Measurements from ENCODE around the gene LAMTOR1. TPM values are rescaled to one million over a fixed set of nuclear protein-coding genes. Genes with fewer than 3 reads are reported as not detected.
A peak's percentile ranks its signal among the peaks of the same experiment; 100 is the strongest.

Gene LAMTOR1
- total RNA-seq, 5 donors from 2014 or later (not counting 1 experiment from before 2014, with no cell fraction given), result 45.7 to 69.3 (median 62.5) TPM

- H3K27me3 Mint-ChIP-seq, result no peaks in the 10 kb centered on the region
- Histone ChIP-seq H3K4me1 (ENCODE audit: control insufficient read depth in 1 of 2, extremely low read depth in 1 of 2, insufficient read depth in 2 of 2, low read length in 2 of 2) (peaks cover 0 to 4% of the 10 kb centered on the region in 2 experiments), H3K27me3 (replicated peaks in 1 of 2; ENCODE audit: control insufficient read depth in 2 of 2, extremely low read depth in 1 of 2, insufficient read depth in 2 of 2, low read length in 1 of 2) (no peaks in the 10 kb centered on the region), H3K27ac (ENCODE audit: low read length) (no peak overlapping the region), H3K9me3 (no peaks in the 10 kb centered on the region), H3K4me3 (ENCODE audit: control insufficient read depth in 1 of 2, extremely low read depth in 1 of 2, low read length in 1 of 2) (no peak overlapping the region), H3K36me3 (ENCODE audit: control insufficient read depth in 2 of 2, extremely low read depth in 1 of 2, insufficient read depth in 1 of 2, low read length in 1 of 2) (peaks cover 0 to 24% of the 10 kb centered on the region in 2 donors)
- peak overlapping the region in 1 of 2 donors; percentile 30 for H3K27ac Mint-ChIP-seq
- POLR2A ChIA-PET, result no interaction called here
- CTCF ChIA-PET, result interaction anchor here in 1 of 2 donors (1.6 kb wide), 1 partner anchor 63 kb away, joined by 7 read pairs; no protein-coding TSS in a partner anchor
- peaks cover 10 to 15% (median 11%) of the 10 kb centered on the region in 3 donors for H3K4me1 Mint-ChIP-seq
- H3K36me3 Mint-ChIP-seq, result peaks cover 12% of the 10 kb centered on the region
- ATAC-seq (replicated peaks in 1 of 4) (no peak), DNase-seq (no peak)
- 98% methylated on average over 3 of the region's 4 CpGs for WGBS (ENCODE audit: insufficient coverage)
- H3K4me3 Mint-ChIP-seq, result no peak overlapping the region
- H3K9me3 Mint-ChIP-seq, result no peaks in the 10 kb centered on the region
Measured at GRCh38 chr11:72088076-72088808, 14.9 kb downstream of the LAMTOR1 start.

DNA sequence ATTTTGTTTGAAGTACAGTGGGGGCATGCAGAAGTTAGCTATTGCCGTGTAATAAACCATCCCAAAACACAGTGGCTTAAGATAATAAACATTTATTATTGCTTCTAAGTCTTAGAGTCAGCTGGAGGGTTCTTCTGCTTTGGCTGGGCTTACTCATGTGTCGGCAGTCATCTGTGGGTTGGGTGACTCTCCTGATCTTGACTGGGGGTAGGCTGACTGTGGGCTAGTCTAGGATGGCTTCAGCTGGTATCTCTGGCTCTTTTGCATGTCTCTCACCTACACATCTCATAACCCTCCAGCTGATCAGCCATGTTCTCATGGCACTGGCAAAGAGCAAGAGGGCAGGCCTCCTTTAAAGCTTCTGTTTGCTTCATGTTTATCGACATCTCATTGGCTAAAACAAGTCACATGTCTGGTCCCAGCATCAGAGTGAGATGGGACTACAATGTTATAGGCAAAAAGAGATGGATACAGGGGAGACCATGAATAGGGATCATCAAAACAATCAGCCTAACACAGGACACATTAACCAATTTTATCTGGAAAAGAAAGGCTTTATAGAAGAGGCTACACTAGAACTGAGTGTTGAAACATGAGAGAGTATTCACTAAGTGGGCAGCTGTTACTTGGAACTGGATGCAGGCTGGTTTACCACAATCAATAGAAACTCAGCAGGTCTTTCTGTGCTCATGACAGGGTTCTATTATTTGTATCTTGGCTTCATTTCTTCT lies 17.3 kb downstream of the LAMTOR1 start:
- ATAC-seq (replicated peaks in 1 of 4) (no peak), DNase-seq (no peak)
- 100% methylated on average over 1 of the region's 3 CpGs for WGBS (ENCODE audit: insufficient coverage)
- Mint-ChIP-seq H3K27me3 (no peaks in the 10 kb centered on the region), H3K4me1 (peaks cover 20 to 28% (median 22%) of the 10 kb centered on the region in 3 donors), H3K9me3 (no peaks in the 10 kb centered on the region), H3K36me3 (peaks cover 12% of the 10 kb centered on the region), H3K27ac (peak overlapping the region; percentile 56), H3K4me3 (no peak overlapping the region)
- Histone ChIP-seq H3K27ac (ENCODE audit: low read length) (no peak overlapping the region), H3K27me3 (replicated peaks in 1 of 2; ENCODE audit: control insufficient read depth in 2 of 2, extremely low read depth in 1 of 2, insufficient read depth in 2 of 2, low read length in 1 of 2) (no peaks in the 10 kb centered on the region), H3K4me3 (ENCODE audit: control insufficient read depth in 1 of 2, extremely low read depth in 1 of 2, low read length in 1 of 2) (no peak overlapping the region), H3K9me3 (no peaks in the 10 kb centered on the region), H3K4me1 (ENCODE audit: control insufficient read depth in 1 of 2, extremely low read depth in 1 of 2, insufficient read depth in 2 of 2, low read length in 2 of 2) (peaks cover 4 to 8% of the 10 kb centered on the region in 2 experiments), H3K36me3 (ENCODE audit: control insufficient read depth in 2 of 2, extremely low read depth in 1 of 2, insufficient read depth in 1 of 2, low read length in 1 of 2) (peaks cover 0 to 24% of the 10 kb centered on the region in 2 donors)
- ChIA-PET CTCF (interaction anchor here in 1 of 2 donors (0.7 to 1.6 kb wide), 3 partner anchors 54 to 66 kb away, joined by 3 to 5 read pairs (median 5); no protein-coding TSS in a partner anchor), POLR2A (interaction anchor here in 1 of 2 donors (0.6 kb wide), 1 partner anchor 36 kb away, joined by 5 read pairs; no protein-coding TSS in a partner anchor)

GRCh38 chr11:72084965-72085364 lies 18.1 kb downstream of the LAMTOR1 start:
- no peaks in the 10 kb centered on the region for H3K9me3 Mint-ChIP-seq
- H3K4me1 Mint-ChIP-seq, result peaks cover 28 to 36% (median 29%) of the 10 kb centered on the region in 3 donors
- 100% methylated on average over 1 of the region's 1 CpG for WGBS (ENCODE audit: insufficient coverage)
- Histone ChIP-seq H3K9me3 (no peaks in the 10 kb centered on the region), H3K36me3 (ENCODE audit: control insufficient read depth in 2 of 2, extremely low read depth in 1 of 2, insufficient read depth in 1 of 2, low read length in 1 of 2) (peaks cover 0 to 21% of the 10 kb centered on the region in 2 donors), H3K27ac (ENCODE audit: low read length) (no peak overlapping the region), H3K4me1 (ENCODE audit: control insufficient read depth in 1 of 2, extremely low read depth in 1 of 2, insufficient read depth in 2 of 2, low read length in 2 of 2) (peaks cover 4 to 11% of the 10 kb centered on the region in 2 experiments), H3K27me3 (replicated peaks in 1 of 2; ENCODE audit: control insufficient read depth in 2 of 2, extremely low read depth in 1 of 2, insufficient read depth in 2 of 2, low read length in 1 of 2) (no peaks in the 10 kb centered on the region), H3K4me3 (ENCODE audit: control insufficient read depth in 1 of 2, extremely low read depth in 1 of 2, low read length in 1 of 2) (no peak overlapping the region)
- no peak for DNase-seq
- CTCF ChIA-PET, result interaction anchor here (0.6 to 1.6 kb wide), 4 partner anchors 60 to 353 kb away, joined by 3 to 5 read pairs (median 5); no protein-coding TSS in a partner anchor
- no peaks in the 10 kb centered on the region for H3K27me3 Mint-ChIP-seq
- no peak overlapping the region for H3K4me3 Mint-ChIP-seq
- peak overlapping the region in 1 of 2 donors; percentile 19 for H3K27ac Mint-ChIP-seq
- POLR2A ChIA-PET, result interaction anchor here in 1 of 2 donors (0.5 kb wide), 1 partner anchor 27 kb away, joined by 3 read pairs; no protein-coding TSS in a partner anchor
- no peak for ATAC-seq (replicated peaks in 1 of 4)
- H3K36me3 Mint-ChIP-seq, result peaks cover 12% of the 10 kb centered on the region

- POLR2A ChIA-PET, result interaction anchor here in 1 of 2 donors (0.6 kb wide), 1 partner anchor 45 kb away, joined by 12 read pairs; no protein-coding TSS in a partner anchor
- DNase-seq (no peak), ATAC-seq (replicated peaks in 1 of 4) (no peak)
- H3K4me1 ChIP-seq (ENCODE audit: control insufficient read depth in 1 of 2, extremely low read depth in 1 of 2, insufficient read depth in 2 of 2, low read length in 2 of 2), result peaks cover 8 to 20% of the 10 kb centered on the region in 2 experiments
- peaks cover 0 to 12% of the 10 kb centered on the region in 2 donors for H3K36me3 ChIP-seq (ENCODE audit: control insufficient read depth in 2 of 2, extremely low read depth in 1 of 2, insufficient read depth in 1 of 2, low read length in 1 of 2)
- CTCF ChIA-PET, result interaction anchor here in 1 of 2 donors (0.6 kb wide), 1 partner anchor 354 kb away, joined by 3 read pairs; no protein-coding TSS in a partner anchor
- Mint-ChIP-seq H3K4me1 (peaks cover 33 to 44% (median 35%) of the 10 kb centered on the region in 3 donors), H3K27ac (no peak overlapping the region), H3K36me3 (peaks cover 9% of the 10 kb centered on the region), H3K9me3 (no peaks in the 10 kb centered on the region), H3K27me3 (no peaks in the 10 kb centered on the region), H3K4me3 (no peak overlapping the region)
- H3K27me3 ChIP-seq (replicated peaks in 1 of 2; ENCODE audit: control insufficient read depth in 2 of 2, extremely low read depth in 1 of 2, insufficient read depth in 2 of 2, low read length in 1 of 2), result no peaks in the 10 kb centered on the region
- H3K9me3 ChIP-seq, result no peaks in the 10 kb centered on the region
- H3K27ac ChIP-seq (ENCODE audit: low read length), result no peak overlapping the region
- WGBS (ENCODE audit: insufficient coverage), result 100% methylated on average over 1 of the region's 4 CpGs
- no peak overlapping the region for H3K4me3 ChIP-seq (ENCODE audit: control insufficient read depth in 1 of 2, extremely low read depth in 1 of 2, low read length in 1 of 2)
Measured at GRCh38 chr11:72084076-72084475, 19.0 kb downstream of the LAMTOR1 start.

DNA sequence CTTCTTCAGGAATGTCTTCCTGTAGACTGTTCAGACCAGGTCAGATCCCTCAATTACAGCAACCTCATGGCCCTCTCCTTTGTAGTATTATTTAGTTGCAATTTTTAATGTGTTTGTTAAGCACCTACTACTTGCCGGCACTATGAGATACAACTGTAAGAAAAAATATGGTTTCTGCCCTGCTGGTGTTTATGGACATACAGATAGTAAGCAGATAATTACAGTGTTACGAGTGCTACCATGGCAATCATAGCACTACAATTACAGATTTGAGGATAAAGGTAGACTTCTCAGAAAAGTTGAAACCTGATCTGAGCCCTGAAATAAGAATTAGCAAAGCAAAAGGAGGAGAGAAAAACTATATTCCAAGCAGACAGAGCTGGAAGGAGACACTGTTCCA lies 19.7 kb downstream of the LAMTOR1 start:
- H3K4me1 ChIP-seq (ENCODE audit: control insufficient read depth in 1 of 2, extremely low read depth in 1 of 2, insufficient read depth in 2 of 2, low read length in 2 of 2), result peaks cover 9 to 21% of the 10 kb centered on the region in 2 experiments
- H3K27ac Mint-ChIP-seq, result peak overlapping the region in 1 of 2 donors; percentile 37
- H3K36me3 Mint-ChIP-seq, result peaks cover 8% of the 10 kb centered on the region
- ChIA-PET CTCF (no interaction called here), POLR2A (interaction anchor here in 1 of 2 donors (0.6 kb wide), 1 partner anchor 45 kb away, joined by 12 read pairs; no protein-coding TSS in a partner anchor)
- peaks cover 0 to 9% of the 10 kb centered on the region in 2 donors for H3K36me3 ChIP-seq (ENCODE audit: control insufficient read depth in 2 of 2, extremely low read depth in 1 of 2, insufficient read depth in 1 of 2, low read length in 1 of 2)
- no peaks in the 10 kb centered on the region for H3K9me3 Mint-ChIP-seq
- peaks cover 40 to 50% (median 41%) of the 10 kb centered on the region in 3 donors for H3K4me1 Mint-ChIP-seq
- H3K27me3 Mint-ChIP-seq, result no peaks in the 10 kb centered on the region
- H3K9me3 ChIP-seq, result no peaks in the 10 kb centered on the region
- H3K4me3 ChIP-seq (ENCODE audit: control insufficient read depth in 1 of 2, extremely low read depth in 1 of 2, low read length in 1 of 2), result no peak overlapping the region
- WGBS (ENCODE audit: insufficient coverage), result no CpG with 5 or more reads among the region's 2 CpGs
- H3K27me3 ChIP-seq (replicated peaks in 1 of 2; ENCODE audit: control insufficient read depth in 2 of 2, extremely low read depth in 1 of 2, insufficient read depth in 2 of 2, low read length in 1 of 2), result no peaks in the 10 kb centered on the region
- no peak for ATAC-seq (replicated peaks in 1 of 4)
- H3K27ac ChIP-seq (ENCODE audit: low read length), result no peak overlapping the region
- H3K4me3 Mint-ChIP-seq, result no peak overlapping the region
- DNase-seq, result no peak
